Large intestine (tissue), 3 donors: ENCODE measurements around the gene NDUFAF8. TPM values are rescaled to one million over a fixed set of nuclear protein-coding genes. Genes with fewer than 3 reads are reported as not detected.
"Not testable (repeated sequence)": the region's sequence is repeated elsewhere in the genome, so short reads cannot be mapped to it uniquely, and the experiment has no call there.

ENCODE experiments used
- DNase-seq, 2 donors: peaks; one replicate each; pipeline versions ENCODE4 v3.0.0 to v3.0.0-alpha.2; 2013
- H3K27ac ChIP-seq: one replicate; pipeline ENCODE4 v1.5.1; 2013; ENCODE audit warnings: low read length
- H3K27me3 ChIP-seq: 2 replicates; pipeline ENCODE4 v1.6.1; 2013; ENCODE audit warnings: low read length; ENCODE audit not compliant: control insufficient read depth, insufficient read depth
- H3K36me3 ChIP-seq: 2 replicates; pipeline ENCODE4 v1.6.1; 2013; ENCODE audit warnings: low read length; ENCODE audit not compliant: control insufficient read depth, insufficient read depth
- H3K4me1 ChIP-seq: one replicate; pipeline ENCODE4 v1.6.1; 2013; ENCODE audit warnings: low read length; ENCODE audit not compliant: control insufficient read depth, insufficient read depth
- H3K4me3 ChIP-seq: one replicate; pipeline ENCODE4 v1.5.1; 2013; ENCODE audit warnings: low read length
- H3K9me3 ChIP-seq: one replicate; pipeline ENCODE4 v1.6.1; 2013; ENCODE audit warnings: mild to moderate bottlenecking, low read depth, low read length, moderate library complexity; ENCODE audit not compliant: control insufficient read depth
- WGBS: methylation state at CpG from one replicate; pipeline ENCODE4 v1.1.5; 2013; ENCODE audit warnings: low lambda C conversion rate; ENCODE audit not compliant: insufficient coverage; 5-methylcytosine and 5-hydroxymethylcytosine counted together
- polyA plus RNA-seq: library from polyadenylated mRNA; unstranded; fragments of 120-200 nt; gene quantifications from one replicate; pipeline ENCODE4 v1.2.1, GENCODE V29; 2013

Gene NDUFAF8
- polyA plus RNA-seq, 1 donor: 42.6 TPM

DNA sequence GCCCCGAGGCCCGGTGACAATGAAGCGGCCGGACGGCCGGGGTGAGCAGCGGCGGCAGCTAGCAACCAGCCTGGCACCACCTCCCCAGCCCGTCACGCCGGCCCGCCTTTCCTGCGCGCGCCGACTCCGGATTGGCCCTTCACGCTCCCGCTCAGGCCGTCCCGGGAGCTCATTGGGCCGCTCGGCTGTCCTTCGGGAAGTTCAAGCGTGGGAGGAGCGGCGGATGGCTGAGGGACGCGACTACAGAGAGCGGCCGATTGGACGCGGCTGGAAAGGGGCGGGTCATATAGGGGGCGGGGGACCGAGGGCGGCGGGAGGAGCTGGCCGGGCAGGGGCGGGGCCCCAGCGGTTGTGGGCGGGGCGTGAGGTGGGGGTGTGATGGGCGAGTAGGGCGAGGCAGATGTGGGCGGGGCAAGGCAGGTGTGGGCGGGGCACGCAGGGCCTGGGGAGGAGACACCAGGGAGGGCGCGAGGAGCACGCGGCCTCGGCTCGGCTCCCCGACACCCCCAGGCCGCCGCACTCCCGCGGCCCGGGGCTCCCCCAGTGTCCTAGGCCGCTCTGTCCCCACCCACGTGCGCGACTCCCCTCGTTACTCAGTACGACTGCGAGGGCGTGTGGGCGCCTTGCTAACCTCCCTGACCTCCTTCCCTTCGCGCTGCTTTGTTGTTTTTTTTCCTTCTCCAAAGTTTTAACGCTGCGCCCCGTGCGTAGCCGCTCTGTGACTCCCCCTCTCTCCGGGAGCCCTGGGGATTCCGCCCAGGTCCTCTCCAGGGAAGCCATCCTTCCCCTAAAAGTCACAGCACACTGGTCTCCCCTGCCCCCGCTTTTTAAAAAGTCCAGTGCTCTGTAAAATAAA is 16.0 kb upstream of the NDUFAF8 start, which contains the start of gene CEP131:
Gene CEP131, minus strand, starts transcription at position 60 of the 856 bp plus-strand sequence. CDS start 2,909 bp downstream, outside the sequence.
- Histone ChIP-seq H3K4me1 (peaks cover 22% of the 10 kb centered on the region), H3K36me3 (peaks cover 2% of the 10 kb centered on the region), H3K27ac (no peak within 1 kb of the TSS), H3K4me3 (peak within 1 kb of the TSS; percentile 52), H3K27me3 (peaks cover 9% of the 10 kb centered on the region), H3K9me3 (no peaks in the 10 kb centered on the region)
- 0% methylated on average over 6 of the region's 79 CpGs for WGBS
- peak; percentile 98 for DNase-seq

DNA sequence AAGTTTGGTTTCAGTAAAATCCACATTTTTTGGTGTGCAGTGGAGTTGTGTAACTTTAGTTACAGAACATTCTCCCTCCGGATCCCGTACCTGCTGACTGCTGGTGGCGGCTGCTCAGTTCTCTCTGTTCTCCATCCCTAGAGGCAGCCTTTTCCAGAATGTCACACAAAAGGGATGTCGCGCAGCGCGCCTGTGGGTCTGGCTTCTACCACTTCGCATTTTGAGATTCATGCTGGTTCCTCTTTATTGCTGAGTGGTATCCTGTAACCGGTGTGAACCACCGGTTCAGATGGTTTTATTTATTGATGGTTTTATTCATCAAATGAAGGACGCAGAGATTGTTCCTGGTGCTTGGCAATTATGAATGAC is 15.4 kb upstream of the NDUFAF8 start:
- WGBS: no CpG with 5 or more reads among the region's 11 CpGs
- Histone ChIP-seq H3K9me3 (no peaks in the 10 kb centered on the region), H3K4me3 (no peak overlapping the region), H3K27ac (no peak overlapping the region), H3K36me3 (peaks cover under 1% of the 10 kb centered on the region), H3K4me1 (peaks cover 22% of the 10 kb centered on the region), H3K27me3 (peaks cover 9% of the 10 kb centered on the region)
- no peak for DNase-seq

DNA sequence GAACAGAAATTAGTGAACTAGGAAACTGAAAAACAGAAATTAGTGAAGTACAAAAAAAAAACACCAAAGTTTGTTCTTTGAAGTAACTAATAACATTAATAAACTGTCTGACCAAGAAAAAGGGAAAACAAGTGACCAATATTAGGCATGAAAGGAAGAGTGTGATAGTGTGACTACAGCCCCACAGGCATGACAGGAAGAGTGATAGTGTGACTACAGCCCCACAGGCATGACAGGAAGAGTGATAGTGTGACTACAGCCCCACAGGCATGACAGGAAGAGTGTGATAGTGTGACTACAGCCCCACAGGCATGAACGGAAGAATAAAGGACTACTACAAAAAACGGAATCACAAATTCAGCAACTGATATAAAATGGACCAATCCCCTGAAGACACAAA is 11.5 kb upstream of the NDUFAF8 start:
- not testable (repeated sequence) for H3K27ac ChIP-seq, DNase-seq, H3K27me3 ChIP-seq, H3K4me1 ChIP-seq, H3K9me3 ChIP-seq, H3K4me3 ChIP-seq
- no CpG with 5 or more reads among the region's 2 CpGs for WGBS
- H3K36me3 ChIP-seq: peaks cover 36% of the 10 kb centered on the region

GRCh38 chr17:81228420-81228819 is 10.7 kb upstream of the NDUFAF8 start:
- DNase-seq: no peak
- no peak overlapping the region for H3K4me3 ChIP-seq
- H3K9me3 ChIP-seq: peaks cover 2% of the 10 kb centered on the region
- H3K4me1 ChIP-seq: peaks cover 8% of the 10 kb centered on the region
- no peak overlapping the region for H3K27ac ChIP-seq
- WGBS: no CpG with 5 or more reads among the region's 9 CpGs
- peaks cover 43% of the 10 kb centered on the region for H3K36me3 ChIP-seq
- peaks cover 8% of the 10 kb centered on the region for H3K27me3 ChIP-seq

- Histone ChIP-seq H3K4me1 (peaks cover 1% of the 10 kb centered on the region), H3K27ac (no peak overlapping the region), H3K27me3 (peaks cover 2% of the 10 kb centered on the region), H3K36me3 (peaks cover 50% of the 10 kb centered on the region), H3K4me3 (no peak overlapping the region), H3K9me3 (peaks cover 2% of the 10 kb centered on the region)
- no CpG with 5 or more reads among the region's 32 CpGs for WGBS
- DNase-seq: no peak
Observed at GRCh38 chr17:81228834-81229665, 10.1 kb upstream of the NDUFAF8 start.

DNA sequence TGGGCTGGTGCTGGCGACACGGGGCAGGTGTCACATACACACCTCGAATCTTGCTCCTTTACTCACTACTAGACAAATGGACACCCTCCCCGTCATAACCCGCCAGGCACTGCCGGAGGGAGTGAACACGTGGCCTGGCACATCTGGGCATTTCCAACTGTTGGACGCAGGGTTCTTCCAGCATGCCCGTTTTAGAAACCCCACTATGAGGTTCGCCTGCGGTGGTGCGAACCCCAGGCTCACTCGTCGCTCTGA is 9.5 kb upstream of the NDUFAF8 start:
- Histone ChIP-seq H3K4me3 (no peak overlapping the region), H3K9me3 (peaks cover 2% of the 10 kb centered on the region), H3K27me3 (no peaks in the 10 kb centered on the region), H3K36me3 (peaks cover 50% of the 10 kb centered on the region), H3K27ac (no peak overlapping the region), H3K4me1 (no peaks in the 10 kb centered on the region)
- no CpG with 5 or more reads among the region's 14 CpGs for WGBS
- no peak for DNase-seq

DNA sequence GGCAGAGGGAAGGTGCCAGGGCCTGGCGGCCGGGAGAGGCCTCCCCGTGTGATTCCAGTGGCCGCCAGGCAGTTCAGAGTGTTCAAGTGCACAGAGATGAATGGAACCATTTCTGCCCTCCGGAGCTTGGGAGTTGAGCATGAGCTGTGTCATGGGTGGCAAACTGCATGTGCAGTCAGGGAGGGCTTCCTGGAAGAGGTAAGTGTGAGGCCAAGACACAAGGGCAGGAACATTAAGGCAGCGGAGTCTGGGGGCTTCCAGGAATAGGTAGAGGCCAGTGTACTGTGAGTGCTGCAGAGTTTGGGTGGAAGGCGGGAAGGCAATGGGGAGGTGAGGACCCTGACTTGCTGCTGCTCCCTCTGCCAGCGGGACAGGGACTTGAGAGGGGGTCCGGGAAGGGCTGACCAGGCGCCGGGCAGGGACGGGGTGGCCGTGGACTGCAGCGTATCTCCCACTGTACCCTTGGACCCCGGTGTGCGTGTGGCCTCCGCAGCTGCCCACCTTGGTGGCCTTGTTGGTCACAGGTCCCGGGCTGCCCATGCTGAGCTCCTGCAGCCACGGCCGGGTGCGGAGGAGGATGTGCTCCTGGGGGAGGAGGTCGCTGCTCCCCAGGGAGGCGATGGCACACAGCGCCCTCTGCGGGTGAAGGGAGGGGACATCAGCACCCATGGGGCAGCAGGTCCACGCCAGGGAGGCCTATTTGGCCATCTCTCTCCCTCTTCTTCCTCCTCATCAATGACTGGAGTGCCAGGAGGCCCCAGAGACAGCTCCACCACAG is 8.9 kb upstream of the NDUFAF8 start:
- peaks cover 50% of the 10 kb centered on the region for H3K36me3 ChIP-seq

DNA sequence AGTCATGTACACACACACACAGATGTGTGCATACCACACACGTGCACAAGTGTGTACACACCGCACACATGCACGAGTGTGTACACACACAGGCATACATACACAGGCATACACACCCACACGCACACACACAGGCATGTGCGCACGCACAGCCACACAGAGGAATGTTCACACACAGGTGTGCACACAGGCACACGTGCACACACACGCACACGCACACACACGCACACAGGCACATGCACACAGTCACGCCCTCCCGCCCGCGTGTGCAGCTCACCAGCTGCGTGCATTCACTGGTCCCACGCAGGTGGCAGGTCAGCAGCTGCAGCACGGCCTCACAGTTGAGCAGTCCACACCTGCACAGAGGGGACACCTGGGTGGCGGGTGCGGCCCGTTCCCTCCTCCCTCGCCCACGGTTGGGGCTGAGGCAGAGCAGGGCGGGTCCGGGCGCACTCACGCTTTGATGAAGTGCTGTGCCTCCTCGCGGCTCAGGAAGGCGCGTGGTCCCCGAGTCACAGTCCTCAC is 7.9 kb upstream of the NDUFAF8 start:
- Histone ChIP-seq H3K4me1 (no peaks in the 10 kb centered on the region), H3K27ac (no peak overlapping the region), H3K9me3 (peaks cover 2% of the 10 kb centered on the region), H3K4me3 (no peak overlapping the region), H3K36me3 (peaks cover 51% of the 10 kb centered on the region), H3K27me3 (no peaks in the 10 kb centered on the region)
- no peak for DNase-seq
- no CpG with 5 or more reads among the region's 31 CpGs for WGBS

More for the DNA sequence above, 8.9 kb upstream of the NDUFAF8 start:
- H3K4me1 ChIP-seq: no peaks in the 10 kb centered on the region
- no peak overlapping the region for H3K4me3 ChIP-seq
- no peaks in the 10 kb centered on the region for H3K27me3 ChIP-seq
- H3K9me3 ChIP-seq: peaks cover 2% of the 10 kb centered on the region
- DNase-seq: no peak
- no peak overlapping the region for H3K27ac ChIP-seq
- WGBS: no CpG with 5 or more reads among the region's 26 CpGs

DNA sequence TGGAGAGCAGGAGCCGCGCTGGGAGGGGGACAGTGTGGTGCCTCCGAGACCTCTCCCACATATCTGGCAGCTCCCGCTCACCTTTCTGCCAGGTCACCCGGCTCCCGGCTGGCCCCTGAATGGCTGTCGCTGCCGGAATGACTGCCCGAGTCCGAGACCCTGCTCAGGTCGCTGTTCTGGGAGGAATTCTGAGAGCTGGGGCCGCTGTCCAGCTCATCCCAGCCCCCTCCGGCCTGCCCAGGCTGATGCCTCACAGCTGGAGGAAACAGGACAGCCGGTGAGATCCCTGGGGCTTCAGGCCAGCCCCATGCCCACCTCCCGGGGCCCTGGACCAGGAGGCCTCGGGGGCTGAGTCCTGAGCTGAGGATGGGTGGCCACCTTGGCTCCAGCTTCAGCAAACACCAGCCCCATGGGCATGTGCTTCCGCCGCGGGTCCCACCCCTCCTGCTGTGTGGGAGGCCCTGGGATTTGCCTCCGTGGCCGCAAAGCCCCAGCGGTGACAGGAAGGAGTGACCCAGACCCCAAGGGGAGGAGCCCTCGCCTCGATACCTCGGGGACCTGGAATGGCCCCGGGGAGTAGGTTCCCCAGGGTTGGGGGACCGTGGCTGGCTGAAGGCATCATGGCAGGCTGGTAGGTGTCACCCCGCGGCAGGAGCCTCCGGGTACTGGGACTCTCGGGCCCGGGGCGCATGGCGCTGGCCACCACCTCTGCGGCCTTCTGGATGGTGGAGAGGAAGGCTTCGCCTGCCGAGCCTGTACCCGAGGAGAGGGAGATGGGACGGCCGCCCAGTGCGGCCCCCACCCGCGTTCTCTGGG is 7.1 kb upstream of the NDUFAF8 start:
- Histone ChIP-seq H3K9me3 (peaks cover 2% of the 10 kb centered on the region), H3K4me3 (no peak overlapping the region), H3K4me1 (peaks cover 1% of the 10 kb centered on the region), H3K27me3 (no peaks in the 10 kb centered on the region), H3K27ac (no peak overlapping the region), H3K36me3 (peaks cover 52% of the 10 kb centered on the region)
- DNase-seq: no peak
- no CpG with 5 or more reads among the region's 43 CpGs for WGBS
